GM19452 (cell line): ENCODE measurements around the gene LRRC41.
"Not testable (repeated sequence)": the region's sequence is repeated elsewhere in the genome, so short reads cannot be mapped to it uniquely, and the experiment has no call there.

Source experiments
- ATAC-seq: cut with Tn5 transposase; IDR thresholded peaks from one replicate; pipeline ENCODE4 v1.9.1; 2021; ENCODE audit not compliant: unreplicated experiment

Gene LRRC41

GRCh38 chr1:46285730-46286477 is 17.5 kb downstream of the LRRC41 start:
- no peak for ATAC-seq

- no peak for ATAC-seq
Observed at GRCh38 chr1:46284597-46285564, 18.5 kb downstream of the LRRC41 start.

GRCh38 chr1:46284058-46284457 is 19.4 kb downstream of the LRRC41 start:
- ATAC-seq: no peak

- no peak for ATAC-seq
Observed at GRCh38 chr1:46281021-46281420, 22.4 kb downstream of the LRRC41 start.

GRCh38 chr1:46280092-46280491 is 23.3 kb downstream of the LRRC41 start:
- ATAC-seq: no peak

GRCh38 chr1:46278807-46279206 is 24.6 kb downstream of the LRRC41 start:
- no peak for ATAC-seq

- no peak for ATAC-seq
Observed at GRCh38 chr1:46277658-46278373, 25.6 kb downstream of the LRRC41 start.

GRCh38 chr1:46275030-46275337 is 28.4 kb downstream of the LRRC41 start:
- no peak for ATAC-seq

- no peak for ATAC-seq
Observed at GRCh38 chr1:46274225-46275029, 29.0 kb downstream of the LRRC41 start.

GRCh38 chr1:46268578-46268977 is 34.8 kb downstream of the LRRC41 start:
- no peak for ATAC-seq

- no peak for ATAC-seq
Observed at GRCh38 chr1:46263146-46263545, 40.3 kb downstream of the LRRC41 start.

- no peak for ATAC-seq
Observed at GRCh38 chr1:46262508-46262907, 40.9 kb downstream of the LRRC41 start.

GRCh38 chr1:46256523-46256922 is 46.9 kb downstream of the LRRC41 start:
- no peak for ATAC-seq

GRCh38 chr1:46254668-46255067 is 48.7 kb downstream of the LRRC41 start:
- no peak for ATAC-seq

GRCh38 chr1:46248122-46248920 is 55.1 kb downstream of the LRRC41 start:
- no peak for ATAC-seq

GRCh38 chr1:46247436-46248121 is 55.8 kb downstream of the LRRC41 start, which contains the start of gene RAD54L:
Gene RAD54L (plus strand): TSS chr1:46247763. CDS start chr1:46248406, 643 bp downstream.
- ATAC-seq: peak; percentile 92

GRCh38 chr1:46246548-46247435 is 56.6 kb downstream of the LRRC41 start:
- ATAC-seq: peak; percentile 52

GRCh38 chr1:46246136-46246535 is 57.3 kb downstream of the LRRC41 start:
- not testable (repeated sequence) for ATAC-seq
